Measurements from ENCODE around the gene RPTOR.

RPTOR gene

DNA sequence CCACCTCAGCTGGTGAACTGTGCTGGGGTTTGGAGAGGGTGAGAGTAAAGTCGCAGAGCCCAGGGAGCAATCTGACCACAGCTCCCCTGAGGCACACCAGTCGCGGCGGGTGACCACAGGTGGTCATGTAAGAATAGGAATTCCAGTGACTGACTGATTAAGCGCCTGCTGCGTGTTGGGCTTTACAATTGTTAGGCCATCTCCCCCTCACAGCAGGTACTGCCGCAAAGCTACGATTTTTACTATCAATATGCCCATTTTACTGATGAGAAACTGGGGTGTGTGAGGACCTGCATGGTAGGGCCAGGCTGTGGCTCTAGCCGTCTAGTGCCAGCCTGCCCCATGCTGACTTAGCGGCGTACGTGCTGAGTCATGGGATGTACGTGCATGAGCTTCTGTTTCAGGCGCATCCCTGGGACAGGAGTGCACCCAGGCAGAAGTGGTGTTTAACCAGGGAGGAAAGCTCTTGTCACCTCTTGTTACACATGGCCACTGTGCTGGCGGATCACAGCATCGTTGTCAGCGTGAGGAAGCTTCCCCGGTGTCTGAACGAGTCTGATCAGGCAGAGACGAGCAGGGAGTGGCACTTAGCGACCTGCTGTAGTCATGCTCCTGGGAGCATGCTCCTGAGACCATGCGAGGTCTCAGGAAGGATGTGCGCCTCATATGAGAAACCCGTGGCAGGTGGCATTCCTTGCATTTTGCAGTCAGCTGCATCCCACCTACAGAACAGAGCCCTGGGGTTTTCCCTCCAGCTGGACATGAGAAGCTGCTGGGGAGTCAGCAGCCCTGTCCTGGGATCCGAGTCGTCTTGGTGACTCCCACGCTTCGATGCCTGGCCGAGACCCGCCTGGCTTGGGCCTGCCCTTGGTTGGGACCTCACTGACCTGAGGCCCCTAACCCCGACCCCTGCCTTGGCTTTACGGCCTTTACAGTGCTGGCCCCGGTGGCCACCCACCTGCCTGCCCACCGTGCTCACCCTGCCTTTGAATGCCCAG lies 283.3 kb downstream of the RPTOR start:
- no peak overlapping the region for H4K8ac ChIP-seq (ENCODE audit: low read depth, low read length)
- H3K4ac ChIP-seq (ENCODE audit: low read depth, low read length): no peak overlapping the region
- H3K18ac ChIP-seq (ENCODE audit: low read length): peak overlapping the region; percentile 4
- peak; percentile 86 for DNase-seq
- H2AK5ac ChIP-seq (ENCODE audit: low read length): no peak overlapping the region
- no peaks in the 10 kb centered on the region for H3K79me2 ChIP-seq (ENCODE audit: control insufficient read depth, insufficient read depth, low read length)
- H3K27ac ChIP-seq (ENCODE audit: low read depth, low read length): no peak overlapping the region
- no peak overlapping the region for H3K23ac ChIP-seq (ENCODE audit: low read length)
- peaks cover 13% of the 10 kb centered on the region for H3K4me1 ChIP-seq (ENCODE audit: control insufficient read depth, low read depth, low read length)
- no peak overlapping the region for H2BK15ac ChIP-seq (replicated peaks; ENCODE audit: low read depth)
- H4K5ac ChIP-seq (ENCODE audit: low read length): no peak overlapping the region
- no peak overlapping the region for H3K4me3 ChIP-seq (ENCODE audit: low read length)
- H2BK120ac ChIP-seq (ENCODE audit: low read depth, low read length): no peak overlapping the region
- H3K27me3 ChIP-seq (ENCODE audit: insufficient read depth, low read length, poor library complexity): no peaks in the 10 kb centered on the region
- no peak overlapping the region for H3K9ac ChIP-seq (ENCODE audit: low read length)
- no CpG with 5 or more reads among the region's 34 CpGs for WGBS (ENCODE audit: extremely low coverage, insufficient coverage, low lambda C conversion rate)
- H3K4me2 ChIP-seq (ENCODE audit: low read length): no peak overlapping the region
- H3K79me1 ChIP-seq (ENCODE audit: low read length): no peaks in the 10 kb centered on the region
- H3K36me3 ChIP-seq (ENCODE audit: control insufficient read depth, insufficient read depth, low read length): no peaks in the 10 kb centered on the region
- peak overlapping the region; percentile 62 for H2BK5ac ChIP-seq (ENCODE audit: low read length)
- peak overlapping the region; percentile 51 for H3K56ac ChIP-seq (ENCODE audit: low read length)

DNA sequence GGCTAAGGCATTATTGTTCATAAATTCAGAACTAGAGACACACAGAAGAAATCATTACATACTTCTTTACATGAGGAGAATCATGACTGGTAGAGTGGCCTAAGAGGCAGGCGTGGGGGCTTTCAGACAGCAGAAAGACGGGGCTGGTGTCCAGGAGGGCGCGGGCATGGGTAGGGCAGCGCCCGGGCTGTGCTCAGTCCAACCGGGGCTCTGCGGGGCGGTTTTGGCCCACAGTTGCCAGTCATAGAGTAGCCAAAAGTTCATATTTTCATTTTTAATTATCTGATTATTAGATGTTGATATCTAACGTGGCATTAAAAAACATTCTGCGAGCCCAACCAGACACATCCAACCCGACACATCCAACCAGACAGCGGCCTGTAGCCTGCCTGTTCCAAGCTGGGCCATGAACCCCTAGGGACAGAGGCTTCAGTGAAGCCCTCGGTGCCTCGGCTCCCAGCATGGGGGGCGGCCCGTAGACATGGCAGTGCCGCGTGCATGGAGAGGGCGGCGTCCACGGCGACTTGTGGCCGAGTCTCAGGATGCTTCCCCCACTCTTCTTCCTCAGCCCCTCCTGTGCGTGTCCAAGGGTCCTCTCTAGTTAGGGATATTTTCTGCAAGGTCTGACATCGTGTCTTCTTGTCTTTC lies 284.7 kb downstream of the RPTOR start:
- H3K27ac ChIP-seq (ENCODE audit: low read depth, low read length): no peak overlapping the region
- no peaks in the 10 kb centered on the region for H3K36me3 ChIP-seq (ENCODE audit: control insufficient read depth, insufficient read depth, low read length)
- H3K4me2 ChIP-seq (ENCODE audit: low read length): no peak overlapping the region
- H3K4me3 ChIP-seq (ENCODE audit: low read length): no peak overlapping the region
- H3K9ac ChIP-seq (ENCODE audit: low read length): no peak overlapping the region
- peaks cover 15% of the 10 kb centered on the region for H3K4me1 ChIP-seq (ENCODE audit: control insufficient read depth, low read depth, low read length)
- no peak overlapping the region for H3K23ac ChIP-seq (ENCODE audit: low read length)
- no peak overlapping the region for H3K18ac ChIP-seq (ENCODE audit: low read length)
- H3K79me1 ChIP-seq (ENCODE audit: low read length): no peaks in the 10 kb centered on the region
- no CpG with 5 or more reads among the region's 26 CpGs for WGBS (ENCODE audit: extremely low coverage, insufficient coverage, low lambda C conversion rate)
- H4K8ac ChIP-seq (ENCODE audit: low read depth, low read length): no peak overlapping the region
- no peak overlapping the region for H2BK15ac ChIP-seq (replicated peaks; ENCODE audit: low read depth)
- no peak overlapping the region for H2BK120ac ChIP-seq (ENCODE audit: low read depth, low read length)
- H3K79me2 ChIP-seq (ENCODE audit: control insufficient read depth, insufficient read depth, low read length): no peaks in the 10 kb centered on the region
- H4K5ac ChIP-seq (ENCODE audit: low read length): no peak overlapping the region
- H3K27me3 ChIP-seq (ENCODE audit: insufficient read depth, low read length, poor library complexity): no peaks in the 10 kb centered on the region
- no peak for DNase-seq
- H2BK5ac ChIP-seq (ENCODE audit: low read length): no peak overlapping the region
- no peak overlapping the region for H3K4ac ChIP-seq (ENCODE audit: low read depth, low read length)
- no peak overlapping the region for H2AK5ac ChIP-seq (ENCODE audit: low read length)
- H3K56ac ChIP-seq (ENCODE audit: low read length): no peak overlapping the region

DNA sequence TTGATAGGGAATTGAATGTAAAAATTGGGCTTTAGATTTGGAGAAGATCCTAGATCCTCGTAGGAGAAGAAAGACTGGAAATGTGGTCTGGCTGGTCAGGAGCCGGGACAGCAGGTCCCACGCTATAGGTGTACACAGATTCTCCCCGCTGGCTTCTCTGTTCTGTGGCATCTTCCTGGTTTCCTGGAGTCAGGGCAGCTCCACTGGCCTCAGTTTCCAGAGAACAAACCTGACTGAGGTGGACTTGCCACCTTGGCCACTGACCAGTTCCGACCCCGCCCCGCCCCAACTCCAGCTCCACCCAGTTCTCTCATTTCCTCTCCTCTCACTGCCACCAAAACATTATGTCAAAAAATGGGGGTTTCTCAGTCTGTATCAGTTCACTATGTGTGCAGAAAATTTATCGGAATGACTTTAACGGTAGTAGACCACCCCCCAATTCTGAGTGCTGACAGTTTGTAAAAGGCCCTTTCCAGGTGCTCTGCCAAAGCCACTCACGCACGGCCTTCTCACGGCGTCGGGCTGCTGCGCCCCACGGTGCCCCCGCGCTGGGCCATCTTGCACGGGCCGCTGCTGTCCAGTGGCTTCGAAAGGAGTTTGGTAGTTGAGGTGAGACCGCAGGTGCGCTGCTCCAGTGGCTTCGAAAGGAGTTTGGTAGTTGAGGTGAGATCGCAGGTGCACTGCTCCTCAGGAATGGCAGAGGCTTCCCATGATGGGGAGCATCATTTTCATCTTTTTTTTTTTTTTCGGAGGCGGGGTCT lies 285.6 kb downstream of the RPTOR start:
- H2BK15ac ChIP-seq (replicated peaks; ENCODE audit: low read depth): no peak overlapping the region
- H2BK120ac ChIP-seq (ENCODE audit: low read depth, low read length): no peak overlapping the region
- H3K4ac ChIP-seq (ENCODE audit: low read depth, low read length): no peak overlapping the region
- no peaks in the 10 kb centered on the region for H3K79me2 ChIP-seq (ENCODE audit: control insufficient read depth, insufficient read depth, low read length)
- no peak overlapping the region for H2BK5ac ChIP-seq (ENCODE audit: low read length)
- no peak overlapping the region for H4K8ac ChIP-seq (ENCODE audit: low read depth, low read length)
- H4K5ac ChIP-seq (ENCODE audit: low read length): no peak overlapping the region
- no peak overlapping the region for H3K9ac ChIP-seq (ENCODE audit: low read length)
- no peak overlapping the region for H3K4me3 ChIP-seq (ENCODE audit: low read length)
- H3K4me1 ChIP-seq (ENCODE audit: control insufficient read depth, low read depth, low read length): peaks cover 15% of the 10 kb centered on the region
- no peaks in the 10 kb centered on the region for H3K27me3 ChIP-seq (ENCODE audit: insufficient read depth, low read length, poor library complexity)
- WGBS (ENCODE audit: extremely low coverage, insufficient coverage, low lambda C conversion rate): no CpG with 5 or more reads among the region's 27 CpGs
- H3K79me1 ChIP-seq (ENCODE audit: low read length): no peaks in the 10 kb centered on the region
- H3K23ac ChIP-seq (ENCODE audit: low read length): no peak overlapping the region
- H2AK5ac ChIP-seq (ENCODE audit: low read length): no peak overlapping the region
- H3K36me3 ChIP-seq (ENCODE audit: control insufficient read depth, insufficient read depth, low read length): no peaks in the 10 kb centered on the region
- no peak overlapping the region for H3K4me2 ChIP-seq (ENCODE audit: low read length)
- no peak overlapping the region for H3K56ac ChIP-seq (ENCODE audit: low read length)
- no peak overlapping the region for H3K18ac ChIP-seq (ENCODE audit: low read length)
- DNase-seq: no peak
- no peak overlapping the region for H3K27ac ChIP-seq (ENCODE audit: low read depth, low read length)

DNA sequence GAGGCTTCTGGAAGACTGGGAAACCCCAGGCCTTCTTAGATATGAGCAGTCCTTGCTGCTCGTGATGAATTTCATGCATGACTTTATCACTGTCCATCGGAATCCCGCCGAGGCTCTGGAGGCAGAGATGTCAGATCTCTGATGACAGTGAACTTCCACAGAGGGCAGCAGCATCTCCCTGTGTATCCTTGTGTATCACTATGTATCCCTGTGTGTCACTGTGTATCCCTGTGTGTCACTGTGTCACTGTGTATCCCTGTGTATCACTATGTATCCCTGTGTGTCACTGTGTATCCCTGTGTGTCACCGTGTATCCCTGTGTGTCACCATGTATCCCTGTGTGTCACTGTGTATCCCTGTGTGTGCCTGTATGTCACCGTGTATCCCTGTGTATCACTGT lies 286.9 kb downstream of the RPTOR start:
- H4K5ac ChIP-seq (ENCODE audit: low read length): no peak overlapping the region
- no peak overlapping the region for H3K9ac ChIP-seq (ENCODE audit: low read length)
- no peak overlapping the region for H4K8ac ChIP-seq (ENCODE audit: low read depth, low read length)
- H3K23ac ChIP-seq (ENCODE audit: low read length): no peak overlapping the region
- H3K36me3 ChIP-seq (ENCODE audit: control insufficient read depth, insufficient read depth, low read length): no peaks in the 10 kb centered on the region
- H3K27me3 ChIP-seq (ENCODE audit: insufficient read depth, low read length, poor library complexity): no peaks in the 10 kb centered on the region
- no peaks in the 10 kb centered on the region for H3K79me1 ChIP-seq (ENCODE audit: low read length)
- H3K27ac ChIP-seq (ENCODE audit: low read depth, low read length): no peak overlapping the region
- H3K56ac ChIP-seq (ENCODE audit: low read length): no peak overlapping the region
- no peak overlapping the region for H3K4me3 ChIP-seq (ENCODE audit: low read length)
- H3K79me2 ChIP-seq (ENCODE audit: control insufficient read depth, insufficient read depth, low read length): no peaks in the 10 kb centered on the region
- peaks cover 15% of the 10 kb centered on the region for H3K4me1 ChIP-seq (ENCODE audit: control insufficient read depth, low read depth, low read length)
- no peak overlapping the region for H2BK15ac ChIP-seq (replicated peaks; ENCODE audit: low read depth)
- no peak overlapping the region for H3K4me2 ChIP-seq (ENCODE audit: low read length)
- DNase-seq: no peak
- H3K18ac ChIP-seq (ENCODE audit: low read length): no peak overlapping the region
- no CpG with 5 or more reads among the region's 6 CpGs for WGBS (ENCODE audit: extremely low coverage, insufficient coverage, low lambda C conversion rate)
- H2BK120ac ChIP-seq (ENCODE audit: low read depth, low read length): no peak overlapping the region
- no peak overlapping the region for H3K4ac ChIP-seq (ENCODE audit: low read depth, low read length)
- H2AK5ac ChIP-seq (ENCODE audit: low read length): no peak overlapping the region
- H2BK5ac ChIP-seq (ENCODE audit: low read length): no peak overlapping the region

DNA sequence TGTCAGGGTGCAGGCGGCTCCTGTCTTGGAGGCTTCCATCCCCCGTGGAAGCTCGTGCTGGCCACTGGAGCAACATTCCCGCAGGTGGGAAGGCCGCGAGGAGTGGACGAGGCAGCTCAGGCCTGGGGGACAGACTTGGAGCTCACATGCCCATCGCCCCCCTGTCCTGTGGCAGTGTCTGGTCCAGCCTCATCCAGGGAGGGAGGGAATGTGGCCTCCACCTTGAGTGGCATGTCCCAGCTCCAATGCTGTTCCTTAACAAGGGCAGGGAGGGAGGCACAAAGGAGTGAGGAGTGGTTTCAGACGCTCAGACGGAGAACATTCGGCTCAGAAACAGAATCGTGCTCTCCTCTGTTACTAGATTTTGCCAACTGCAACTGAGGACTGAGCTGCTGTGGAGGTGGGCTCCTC lies 287.6 kb downstream of the RPTOR start:
- Histone ChIP-seq H3K4me3 (ENCODE audit: low read length) (no peak overlapping the region), H3K27me3 (ENCODE audit: insufficient read depth, low read length, poor library complexity) (no peaks in the 10 kb centered on the region), H3K79me1 (ENCODE audit: low read length) (no peaks in the 10 kb centered on the region), H3K79me2 (ENCODE audit: control insufficient read depth, insufficient read depth, low read length) (no peaks in the 10 kb centered on the region), H2AK5ac (ENCODE audit: low read length) (no peak overlapping the region), H3K23ac (ENCODE audit: low read length) (no peak overlapping the region), H3K56ac (ENCODE audit: low read length) (peak overlapping the region; percentile 0), H2BK120ac (ENCODE audit: low read depth, low read length) (no peak overlapping the region), H3K27ac (ENCODE audit: low read depth, low read length) (no peak overlapping the region), H3K4me1 (ENCODE audit: control insufficient read depth, low read depth, low read length) (peaks cover 12% of the 10 kb centered on the region), H3K18ac (ENCODE audit: low read length) (no peak overlapping the region), H2BK5ac (ENCODE audit: low read length) (no peak overlapping the region), H3K36me3 (ENCODE audit: control insufficient read depth, insufficient read depth, low read length) (no peaks in the 10 kb centered on the region), H4K8ac (ENCODE audit: low read depth, low read length) (no peak overlapping the region), H2BK15ac (replicated peaks; ENCODE audit: low read depth) (no peak overlapping the region), H3K4ac (ENCODE audit: low read depth, low read length) (no peak overlapping the region), H3K4me2 (ENCODE audit: low read length) (no peak overlapping the region), H3K9ac (ENCODE audit: low read length) (no peak overlapping the region), H4K5ac (ENCODE audit: low read length) (no peak overlapping the region)
- peak; percentile 83 for DNase-seq
- no CpG with 5 or more reads among the region's 12 CpGs for WGBS (ENCODE audit: extremely low coverage, insufficient coverage, low lambda C conversion rate)

All from mesendoderm (in vitro differentiated cells).